ENCODE data around the gene KCNQ1OT1.

KCNQ1OT1 gene

GRCh38 chr11:2736577-2737225 lies 36.9 kb upstream of the KCNQ1OT1 start:
- no peak for DNase-seq (ENCODE audit: low spot score)

- DNase-seq (ENCODE audit: low spot score), result no peak
These were observed 35.3 kb upstream of the KCNQ1OT1 start for GRCh38 chr11:2735053-2735589.

- DNase-seq (ENCODE audit: low spot score), result no peak
These were observed 34.6 kb upstream of the KCNQ1OT1 start for GRCh38 chr11:2734181-2735052.

GRCh38 chr11:2732940-2733628 lies 33.3 kb upstream of the KCNQ1OT1 start:
- no peak for DNase-seq (ENCODE audit: low spot score)

- DNase-seq (ENCODE audit: low spot score), result no peak
These were observed 32.6 kb upstream of the KCNQ1OT1 start for GRCh38 chr11:2732261-2732939.

- DNase-seq (ENCODE audit: low spot score), result no peak
These were observed 31.6 kb upstream of the KCNQ1OT1 start for GRCh38 chr11:2731130-2732125.

- no peak for DNase-seq (ENCODE audit: low spot score)
These were observed 30.7 kb upstream of the KCNQ1OT1 start for GRCh38 chr11:2730272-2731129.

- DNase-seq (ENCODE audit: low spot score), result no peak
These were observed 30.0 kb upstream of the KCNQ1OT1 start for GRCh38 chr11:2729841-2730240.

- no peak for DNase-seq (ENCODE audit: low spot score)
These were observed 29.0 kb upstream of the KCNQ1OT1 start for GRCh38 chr11:2728663-2729332.

- DNase-seq (ENCODE audit: low spot score), result no peak
These were observed 28.4 kb upstream of the KCNQ1OT1 start for GRCh38 chr11:2728128-2728662.

GRCh38 chr11:2726964-2727363 lies 27.2 kb upstream of the KCNQ1OT1 start:
- no peak for DNase-seq (ENCODE audit: low spot score)

GRCh38 chr11:2725368-2726300 lies 25.8 kb upstream of the KCNQ1OT1 start:
- DNase-seq (ENCODE audit: low spot score), result no peak

GRCh38 chr11:2724653-2725367 lies 25.0 kb upstream of the KCNQ1OT1 start:
- DNase-seq (ENCODE audit: low spot score), result no peak

- DNase-seq (ENCODE audit: low spot score), result no peak
These were observed 24.3 kb upstream of the KCNQ1OT1 start for GRCh38 chr11:2724104-2724503.

GRCh38 chr11:2722955-2723354 lies 23.2 kb upstream of the KCNQ1OT1 start:
- no peak for DNase-seq (ENCODE audit: low spot score)

GRCh38 chr11:2721210-2721916 lies 21.6 kb upstream of the KCNQ1OT1 start:
- DNase-seq (ENCODE audit: low spot score), result no peak
